WTC11 (cell line): Measurements from ENCODE around the gene MEAF6.

Experiments
- CREB1 ChIP-seq: sonication (generic); formaldehyde crosslinking; IDR thresholded peaks from 2 replicates; pipeline ENCODE4 v1.8.0; 2023; ENCODE audit warnings: mild to moderate bottlenecking, missing genetic modification reagents
- CREM ChIP-seq: sonication (generic); formaldehyde crosslinking; IDR thresholded peaks from 2 replicates; pipeline ENCODE4 v1.8.1; 2022; ENCODE audit warnings: mild to moderate bottlenecking, missing genetic modification reagents, moderate library complexity
- CTCF ChIP-seq: fragments of 200-600 bp; IDR thresholded peaks from 2 replicates; pipeline ENCODE4 v1.8.0; 2022; ENCODE audit warnings: antibody characterized with exemption
- FOXP1 ChIP-seq: sonication (generic); formaldehyde crosslinking; IDR thresholded peaks from 2 replicates; pipeline ENCODE4 v1.8.0; 2022; ENCODE audit warnings: missing genetic modification reagents, mild to moderate bottlenecking, moderate library complexity, borderline replicate concordance
- FOXP4 ChIP-seq: sonication (generic); formaldehyde crosslinking; IDR thresholded peaks from 2 replicates; pipeline ENCODE4 v1.8.0; 2022; ENCODE audit warnings: mild to moderate bottlenecking, missing genetic modification reagents
- IRF1 ChIP-seq: sonication (generic); formaldehyde crosslinking; IDR thresholded peaks from 2 replicates; pipeline ENCODE4 v1.8.0; 2023; ENCODE audit warnings: missing genetic modification reagents
- MAX ChIP-seq: sonication (generic); formaldehyde crosslinking; IDR thresholded peaks from 2 replicates; pipeline ENCODE4 v1.8.0; 2022; ENCODE audit warnings: mild to moderate bottlenecking, missing genetic modification reagents
- NR1H2 ChIP-seq: sonication (generic); formaldehyde crosslinking; IDR thresholded peaks from 2 replicates; pipeline ENCODE4 v1.9.0; 2021; ENCODE audit warnings: mild to moderate bottlenecking, moderate library complexity, missing genetic modification reagents
- PRRX2 ChIP-seq: fragments of 250-450 bp; sonication (Bioruptor Pico); IDR thresholded peaks from 2 replicates; pipeline ENCODE4 v1.8.0; 2021; ENCODE audit warnings: mild to moderate bottlenecking
- TCF7 ChIP-seq: sonication (generic); formaldehyde crosslinking; IDR thresholded peaks from 2 replicates; pipeline ENCODE4 v1.8.0; 2022; ENCODE audit warnings: mild to moderate bottlenecking, low read depth, missing genetic modification reagents, moderate library complexity
- TEAD4 ChIP-seq: sonication (generic); formaldehyde crosslinking; IDR thresholded peaks from 2 replicates; pipeline ENCODE4 v1.8.0; 2022; ENCODE audit warnings: mild to moderate bottlenecking, missing genetic modification reagents
- ZNF121 ChIP-seq: sonication (generic); formaldehyde crosslinking; IDR thresholded peaks from 2 replicates; pipeline ENCODE4 v1.8.0; 2023; ENCODE audit warnings: missing genetic modification reagents
- ZNF138 ChIP-seq: sonication (generic); formaldehyde crosslinking; conservative IDR thresholded peaks from 2 replicates; pipeline ENCODE4 v1.8.1; 2022; ENCODE audit warnings: mild to moderate bottlenecking, moderate library complexity, missing genetic modification reagents
- ZNF416 ChIP-seq: fragments of 250-450 bp; sonication (Bioruptor Pico); IDR thresholded peaks from 2 replicates; pipeline ENCODE4 v1.9.0; 2021; ENCODE audit warnings: mild to moderate bottlenecking, inconsistent platforms

GRCh38 chr1:37476460-37477197 lies 37.9 kb downstream of the MEAF6 start:
- TF ChIP-seq PRRX2 = no peak
- no peak for TF ChIP-seq CTCF
- no peak for TF ChIP-seq ZNF416
- TF ChIP-seq MAX (CRISPR knock-in tag) = no peak
- TF ChIP-seq ZNF121 (CRISPR knock-in tag) = no peak
- TF ChIP-seq TEAD4 (CRISPR knock-in tag) = no peak
- no peak for TF ChIP-seq FOXP4 (CRISPR knock-in tag)
- TF ChIP-seq TCF7 = no peak
- TF ChIP-seq IRF1 (CRISPR knock-in tag) = no peak
- TF ChIP-seq CREM (CRISPR knock-in tag) = no peak
- no peak for TF ChIP-seq FOXP1 (CRISPR knock-in tag)
- no peak for TF ChIP-seq NR1H2 (CRISPR knock-in tag)
- TF ChIP-seq ZNF138 (CRISPR knock-in tag) = no peak
- TF ChIP-seq CREB1 (CRISPR knock-in tag) = no peak
